ENCODE results near the gene CARMIL1.

Gene CARMIL1

GRCh38 chr6:25490018-25490801 lies 211.0 kb downstream of the CARMIL1 start:
- Histone ChIP-seq H3K4me3 (ENCODE audit: low read depth in 1 of 2, low read length in 1 of 2) (no peak overlapping the region), H3K4me1 (ENCODE audit: control insufficient read depth in 1 of 2, insufficient read depth in 1 of 2, low read depth in 1 of 2, low read length in 1 of 2) (no peaks in the 10 kb centered on the region), H3K27me3 (no peaks in the 10 kb centered on the region), H3K27ac (no peak overlapping the region), H3K36me3 (no peaks in the 10 kb centered on the region), H3K9me3 (no peaks in the 10 kb centered on the region)
- TF ChIP-seq, protein P1, sequence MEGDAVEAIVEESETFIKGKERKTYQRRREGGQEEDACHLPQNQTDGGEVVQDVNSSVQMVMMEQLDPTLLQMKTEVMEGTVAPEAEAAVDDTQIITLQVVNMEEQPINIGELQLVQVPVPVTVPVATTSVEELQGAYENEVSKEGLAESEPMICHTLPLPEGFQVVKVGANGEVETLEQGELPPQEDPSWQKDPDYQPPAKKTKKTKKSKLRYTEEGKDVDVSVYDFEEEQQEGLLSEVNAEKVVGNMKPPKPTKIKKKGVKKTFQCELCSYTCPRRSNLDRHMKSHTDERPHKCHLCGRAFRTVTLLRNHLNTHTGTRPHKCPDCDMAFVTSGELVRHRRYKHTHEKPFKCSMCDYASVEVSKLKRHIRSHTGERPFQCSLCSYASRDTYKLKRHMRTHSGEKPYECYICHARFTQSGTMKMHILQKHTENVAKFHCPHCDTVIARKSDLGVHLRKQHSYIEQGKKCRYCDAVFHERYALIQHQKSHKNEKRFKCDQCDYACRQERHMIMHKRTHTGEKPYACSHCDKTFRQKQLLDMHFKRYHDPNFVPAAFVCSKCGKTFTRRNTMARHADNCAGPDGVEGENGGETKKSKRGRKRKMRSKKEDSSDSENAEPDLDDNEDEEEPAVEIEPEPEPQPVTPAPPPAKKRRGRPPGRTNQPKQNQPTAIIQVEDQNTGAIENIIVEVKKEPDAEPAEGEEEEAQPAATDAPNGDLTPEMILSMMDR (IDR thresholded peaks at IDR 0.05) = no peak

DNA sequence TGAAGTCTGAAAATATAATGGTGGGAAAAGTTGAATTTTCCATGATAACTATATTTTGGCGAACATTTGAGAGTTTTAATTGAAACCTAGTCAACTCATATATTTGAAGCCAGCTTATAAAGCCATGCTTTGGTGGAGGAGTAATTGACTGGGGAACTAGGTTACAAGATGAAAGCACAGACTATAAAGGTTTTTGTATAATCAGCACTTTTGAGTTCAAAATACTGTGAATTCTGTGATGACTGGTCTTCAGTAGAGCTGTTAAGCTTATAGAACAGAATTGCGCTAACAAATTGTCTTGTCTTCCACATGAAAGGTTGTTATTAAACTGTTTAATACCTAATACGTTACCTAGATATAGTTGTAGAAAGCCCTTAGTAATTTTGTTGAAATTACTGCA lies 213.8 kb downstream of the CARMIL1 start:
- Histone ChIP-seq H3K9me3 (no peaks in the 10 kb centered on the region), H3K4me3 (ENCODE audit: low read depth in 1 of 2, low read length in 1 of 2) (no peak overlapping the region), H3K36me3 (no peaks in the 10 kb centered on the region), H3K4me1 (ENCODE audit: control insufficient read depth in 1 of 2, insufficient read depth in 1 of 2, low read depth in 1 of 2, low read length in 1 of 2) (no peaks in the 10 kb centered on the region), H3K27ac (no peak overlapping the region), H3K27me3 (no peaks in the 10 kb centered on the region)
- TF ChIP-seq, protein P1 (IDR thresholded peaks at IDR 0.05) = no peak

DNA sequence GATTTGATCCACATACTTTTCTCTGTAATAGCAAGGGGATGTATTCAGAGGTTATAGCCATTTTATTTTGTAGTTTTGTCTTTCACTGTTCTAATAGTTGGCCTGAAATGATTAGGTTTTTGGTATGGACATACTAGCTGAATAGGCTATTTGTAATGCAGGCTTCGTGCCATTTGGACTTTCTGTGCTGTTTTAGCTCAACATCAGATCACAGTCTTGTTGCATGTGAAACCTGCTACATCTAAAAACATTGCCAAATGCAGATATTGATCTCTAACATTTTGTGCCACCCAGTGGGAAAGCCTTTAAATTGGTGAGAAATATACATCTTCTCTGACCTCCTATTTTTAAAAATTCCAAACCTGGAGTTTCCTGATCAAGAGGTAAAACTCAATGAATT lies 215.3 kb downstream of the CARMIL1 start:
- Histone ChIP-seq H3K4me3 (ENCODE audit: low read depth in 1 of 2, low read length in 1 of 2) (no peak overlapping the region), H3K4me1 (ENCODE audit: control insufficient read depth in 1 of 2, insufficient read depth in 1 of 2, low read depth in 1 of 2, low read length in 1 of 2) (no peaks in the 10 kb centered on the region), H3K9me3 (no peaks in the 10 kb centered on the region), H3K36me3 (no peaks in the 10 kb centered on the region), H3K27me3 (no peaks in the 10 kb centered on the region), H3K27ac (no peak overlapping the region)
- TF ChIP-seq, protein P1 (IDR thresholded peaks at IDR 0.05) = no peak

- Histone ChIP-seq H3K27me3 (no peaks in the 10 kb centered on the region), H3K4me1 (ENCODE audit: control insufficient read depth in 1 of 2, insufficient read depth in 1 of 2, low read depth in 1 of 2, low read length in 1 of 2) (no peaks in the 10 kb centered on the region), H3K36me3 (no peaks in the 10 kb centered on the region), H3K4me3 (ENCODE audit: low read depth in 1 of 2, low read length in 1 of 2) (no peak overlapping the region), H3K9me3 (no peaks in the 10 kb centered on the region), H3K27ac (no peak overlapping the region)
- TF ChIP-seq, protein P1 (IDR thresholded peaks at IDR 0.05) = no peak
Measured at GRCh38 chr6:25497383-25498040, 218.3 kb downstream of the CARMIL1 start.

DNA sequence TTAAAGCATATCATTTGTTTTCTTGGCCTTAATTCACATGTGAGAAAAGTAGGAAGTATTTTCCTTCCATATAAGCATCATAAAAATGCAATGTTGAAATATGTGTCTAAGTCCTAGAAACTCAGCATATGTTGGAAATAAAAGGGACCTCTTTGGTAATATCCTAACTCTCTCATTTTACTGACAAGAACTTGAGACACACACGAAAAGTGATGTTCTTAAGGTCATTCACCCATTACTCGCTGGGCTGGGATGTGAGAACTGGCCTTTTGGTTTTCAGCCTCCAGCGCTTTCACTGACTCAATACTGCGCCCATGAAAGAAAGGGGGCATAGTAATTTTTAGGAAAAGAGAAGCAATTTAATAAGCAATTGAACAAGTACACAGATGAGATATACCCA lies 219.3 kb downstream of the CARMIL1 start:
- H3K4me1 ChIP-seq (ENCODE audit: control insufficient read depth in 1 of 2, insufficient read depth in 1 of 2, low read depth in 1 of 2, low read length in 1 of 2) = no peaks in the 10 kb centered on the region
- H3K36me3 ChIP-seq = no peaks in the 10 kb centered on the region
- no peaks in the 10 kb centered on the region for H3K9me3 ChIP-seq
- no peak overlapping the region for H3K27ac ChIP-seq
- no peak overlapping the region for H3K4me3 ChIP-seq (ENCODE audit: low read depth in 1 of 2, low read length in 1 of 2)
- TF ChIP-seq, protein P1 (IDR thresholded peaks at IDR 0.05) = no peak
- no peaks in the 10 kb centered on the region for H3K27me3 ChIP-seq

Measured in neutrophil (primary cell).